ENCODE data around the gene OR51D1.

DNA sequence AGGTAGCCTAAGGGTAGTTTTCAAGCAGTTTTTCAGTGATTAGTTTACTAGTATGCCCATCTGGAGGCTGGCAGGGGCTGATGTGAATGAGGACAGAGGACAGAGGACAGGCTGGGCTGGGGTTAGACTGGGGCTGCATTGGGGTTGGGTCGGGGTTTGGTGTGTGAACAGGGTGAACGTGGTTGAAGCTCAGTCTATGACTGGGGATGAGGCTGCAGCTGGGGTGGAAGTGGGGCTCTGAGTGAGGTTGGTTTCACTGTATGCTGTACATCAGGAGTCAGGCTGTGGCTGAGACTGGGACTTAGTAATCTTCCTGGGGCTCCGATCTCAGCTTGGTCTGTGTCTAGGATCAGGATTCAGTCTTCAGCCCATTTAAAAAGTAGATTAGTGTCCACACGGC is 7.0 kb downstream of the OR51D1 start:
- TF ChIP-seq, protein P1, sequence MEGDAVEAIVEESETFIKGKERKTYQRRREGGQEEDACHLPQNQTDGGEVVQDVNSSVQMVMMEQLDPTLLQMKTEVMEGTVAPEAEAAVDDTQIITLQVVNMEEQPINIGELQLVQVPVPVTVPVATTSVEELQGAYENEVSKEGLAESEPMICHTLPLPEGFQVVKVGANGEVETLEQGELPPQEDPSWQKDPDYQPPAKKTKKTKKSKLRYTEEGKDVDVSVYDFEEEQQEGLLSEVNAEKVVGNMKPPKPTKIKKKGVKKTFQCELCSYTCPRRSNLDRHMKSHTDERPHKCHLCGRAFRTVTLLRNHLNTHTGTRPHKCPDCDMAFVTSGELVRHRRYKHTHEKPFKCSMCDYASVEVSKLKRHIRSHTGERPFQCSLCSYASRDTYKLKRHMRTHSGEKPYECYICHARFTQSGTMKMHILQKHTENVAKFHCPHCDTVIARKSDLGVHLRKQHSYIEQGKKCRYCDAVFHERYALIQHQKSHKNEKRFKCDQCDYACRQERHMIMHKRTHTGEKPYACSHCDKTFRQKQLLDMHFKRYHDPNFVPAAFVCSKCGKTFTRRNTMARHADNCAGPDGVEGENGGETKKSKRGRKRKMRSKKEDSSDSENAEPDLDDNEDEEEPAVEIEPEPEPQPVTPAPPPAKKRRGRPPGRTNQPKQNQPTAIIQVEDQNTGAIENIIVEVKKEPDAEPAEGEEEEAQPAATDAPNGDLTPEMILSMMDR (conservative IDR thresholded peaks at IDR 0.05; ENCODE audit: low read length), result no peak
- no peak for TF ChIP-seq EZH2phosphoT487 (IDR thresholded peaks at IDR 0.05; ENCODE audit: borderline replicate concordance)

Data from Loucy (cell line).